ENCODE measurements around the gene PRXL2C.
A peak's percentile ranks its signal among the peaks of the same experiment; 100 is the strongest.
"Not testable (repeated sequence)": the region's sequence is repeated elsewhere in the genome, so short reads cannot be mapped to it uniquely, and the experiment has no call there.

Gene PRXL2C

GRCh38 chr9:96655198-96655851, at the start of gene PRXL2C:
PRXL2C (minus strand) TSS chr9:96655317; CDS start chr9:96655281, 36 bp downstream.
- peak in 1 of 2 experiments; percentile 69 for DNase-seq

- DNase-seq: not testable (repeated sequence)
Measured at GRCh38 chr9:96700721-96701375, 45.7 kb upstream of the PRXL2C start.

- DNase-seq: no peak
Measured at GRCh38 chr9:96691326-96691725, 36.2 kb upstream of the PRXL2C start.

- DNase-seq: no peak
Measured at GRCh38 chr9:96688745-96689464, 33.8 kb upstream of the PRXL2C start.

GRCh38 chr9:96688187-96688586, 33.1 kb upstream of the PRXL2C start:
- no peak for DNase-seq

GRCh38 chr9:96686638-96687335, 31.7 kb upstream of the PRXL2C start:
- DNase-seq: peak; percentile 38 to 57

- DNase-seq: no peak
Measured at GRCh38 chr9:96680812-96681499, 25.8 kb upstream of the PRXL2C start.

- DNase-seq: no peak
Measured at GRCh38 chr9:96674906-96675538, 19.9 kb upstream of the PRXL2C start.

GRCh38 chr9:96673786-96674185, 18.7 kb upstream of the PRXL2C start:
- DNase-seq: not testable (repeated sequence)

GRCh38 chr9:96668868-96669534, 13.9 kb upstream of the PRXL2C start:
- DNase-seq: no peak

GRCh38 chr9:96667363-96667728, 12.2 kb upstream of the PRXL2C start:
- no peak for DNase-seq

- peak in 1 of 2 experiments; percentile 35 for DNase-seq
Measured at GRCh38 chr9:96666653-96667362, 11.7 kb upstream of the PRXL2C start.

GRCh38 chr9:96665789-96666188, 10.7 kb upstream of the PRXL2C start:
- DNase-seq: no peak

GRCh38 chr9:96663506-96664120, 8.5 kb upstream of the PRXL2C start:
- no peak for DNase-seq

GRCh38 chr9:96661711-96662110, 6.6 kb upstream of the PRXL2C start:
- DNase-seq: no peak

GRCh38 chr9:96660692-96661248, 5.7 kb upstream of the PRXL2C start:
- no peak for DNase-seq

- peak; percentile 44 to 69 for DNase-seq
Measured at GRCh38 chr9:96654450-96655197, 493 bp downstream of the PRXL2C start.

GRCh38 chr9:96651626-96652025, 3.5 kb downstream of the PRXL2C start:
- peak in 1 of 2 experiments; percentile 24 for DNase-seq

GRCh38 chr9:96649620-96650324, 5.3 kb downstream of the PRXL2C start:
- no peak for DNase-seq

All from NCI-H524 (cell line).